ENCODE measurements around the gene CDC40. TPM values are rescaled to one million over a fixed set of nuclear protein-coding genes. Genes with fewer than 3 reads are reported as not detected.

The CDC40 gene
- total RNA-seq = 15.1 and 17.3 TPM in 2 replicates

DNA sequence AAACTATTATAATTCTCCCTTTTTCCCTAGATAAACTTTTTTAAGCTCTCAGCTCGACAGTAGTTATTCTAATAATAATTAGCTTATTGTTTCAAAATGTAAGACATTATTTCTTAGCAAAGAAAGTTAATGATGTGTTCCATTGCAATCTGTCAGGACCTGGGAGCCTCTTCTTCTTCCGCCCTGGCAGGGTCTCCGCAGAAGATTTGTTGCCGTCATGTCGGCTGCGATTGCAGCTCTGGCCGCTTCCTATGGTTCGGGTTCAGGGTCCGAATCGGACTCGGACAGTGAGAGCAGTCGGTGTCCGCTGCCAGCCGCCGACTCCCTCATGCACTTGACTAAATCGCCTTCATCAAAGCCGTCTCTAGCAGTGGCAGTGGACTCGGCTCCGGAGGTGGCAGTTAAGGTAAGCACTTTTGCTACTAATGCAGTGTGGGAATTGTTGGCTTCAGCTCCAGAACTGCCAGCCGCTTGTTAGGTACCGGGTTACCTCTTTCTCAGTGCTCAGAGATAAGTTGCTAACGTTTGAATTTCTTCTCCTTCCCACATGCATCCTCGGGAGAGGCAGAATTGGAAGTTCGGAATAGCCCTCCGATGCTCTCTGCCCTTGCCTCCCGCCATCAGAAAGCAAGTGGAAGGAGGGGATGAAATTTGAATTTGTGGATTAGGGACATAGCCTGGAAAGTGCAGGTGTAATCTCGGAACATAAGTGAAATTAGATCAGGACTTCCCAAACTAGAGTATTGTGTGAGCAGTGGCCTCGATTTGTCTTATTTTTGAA, at the start of gene CDC40:
Gene CDC40, plus strand, starts transcription at position 200 of the 781 bp plus-strand sequence. Its CDS starts 18 bp downstream, at position 218.
- no peaks in the 10 kb centered on the region for H3K27me3 ChIP-seq (ENCODE audit: control insufficient read depth, insufficient read depth, low read length)
- TF ChIP-seq, protein P1, sequence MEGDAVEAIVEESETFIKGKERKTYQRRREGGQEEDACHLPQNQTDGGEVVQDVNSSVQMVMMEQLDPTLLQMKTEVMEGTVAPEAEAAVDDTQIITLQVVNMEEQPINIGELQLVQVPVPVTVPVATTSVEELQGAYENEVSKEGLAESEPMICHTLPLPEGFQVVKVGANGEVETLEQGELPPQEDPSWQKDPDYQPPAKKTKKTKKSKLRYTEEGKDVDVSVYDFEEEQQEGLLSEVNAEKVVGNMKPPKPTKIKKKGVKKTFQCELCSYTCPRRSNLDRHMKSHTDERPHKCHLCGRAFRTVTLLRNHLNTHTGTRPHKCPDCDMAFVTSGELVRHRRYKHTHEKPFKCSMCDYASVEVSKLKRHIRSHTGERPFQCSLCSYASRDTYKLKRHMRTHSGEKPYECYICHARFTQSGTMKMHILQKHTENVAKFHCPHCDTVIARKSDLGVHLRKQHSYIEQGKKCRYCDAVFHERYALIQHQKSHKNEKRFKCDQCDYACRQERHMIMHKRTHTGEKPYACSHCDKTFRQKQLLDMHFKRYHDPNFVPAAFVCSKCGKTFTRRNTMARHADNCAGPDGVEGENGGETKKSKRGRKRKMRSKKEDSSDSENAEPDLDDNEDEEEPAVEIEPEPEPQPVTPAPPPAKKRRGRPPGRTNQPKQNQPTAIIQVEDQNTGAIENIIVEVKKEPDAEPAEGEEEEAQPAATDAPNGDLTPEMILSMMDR (IDR thresholded peaks at IDR 0.05; ENCODE audit: insufficient read depth, low read length, poor library complexity, severe bottlenecking) = no peak
- peak within 1 kb of the TSS; percentile 93 for H3K4me3 ChIP-seq (ENCODE audit: low read depth, low read length)
- no peaks in the 10 kb centered on the region for H3K36me3 ChIP-seq (ENCODE audit: control insufficient read depth, insufficient read depth, low read length)
- DNase-seq (ENCODE audit: low read depth) = no peak

DNA sequence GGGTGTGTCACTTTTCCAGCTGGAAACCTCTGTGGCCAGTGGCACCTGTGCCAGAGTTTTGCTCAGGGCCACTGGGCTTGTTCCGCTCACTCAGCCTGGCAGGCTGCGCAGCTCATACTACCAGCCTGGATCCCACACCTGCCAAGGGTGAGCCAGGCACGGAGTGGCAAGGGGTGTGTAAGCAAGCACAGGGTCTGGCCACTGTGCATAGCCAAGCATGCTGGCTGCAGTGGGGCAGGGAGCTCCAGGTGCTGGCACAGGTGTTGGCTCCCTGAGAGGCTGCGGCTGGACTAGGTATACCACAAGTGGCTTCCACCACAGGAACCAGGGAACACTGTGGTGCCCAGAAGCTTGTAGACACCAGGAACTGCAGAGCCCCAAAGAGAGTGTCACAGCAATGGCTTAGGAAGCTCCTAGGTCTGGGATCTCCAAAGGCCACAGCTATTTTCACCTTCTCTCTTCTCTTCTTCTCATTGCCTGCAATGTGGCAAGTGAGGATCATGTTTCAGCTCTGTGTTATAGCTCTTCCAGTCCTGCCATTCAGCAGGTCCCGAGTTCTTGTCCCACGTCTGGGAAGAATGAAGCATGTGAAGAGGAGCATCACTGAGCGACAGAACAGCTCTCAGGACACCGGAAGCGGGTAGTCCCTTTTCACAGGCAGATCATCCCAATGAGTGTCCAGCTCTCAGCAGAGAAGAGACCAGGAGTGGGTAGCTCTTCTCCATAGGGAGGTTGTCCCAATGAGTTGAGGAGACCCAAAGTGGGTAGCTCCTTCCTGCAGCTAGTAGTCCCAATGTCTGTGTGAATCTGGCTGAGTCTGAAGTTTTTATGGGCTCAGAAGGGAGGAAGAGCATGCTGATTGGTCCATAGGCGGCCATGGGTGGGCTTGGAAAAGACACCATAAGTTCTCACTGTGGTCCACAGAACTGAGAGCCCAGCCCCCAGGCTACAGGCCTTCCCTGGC, 42.0 kb upstream of the CDC40 start:
- Histone ChIP-seq H3K36me3 (ENCODE audit: control insufficient read depth, insufficient read depth, low read length) (no peaks in the 10 kb centered on the region), H3K4me3 (ENCODE audit: low read depth, low read length) (no peak overlapping the region), H3K27me3 (ENCODE audit: control insufficient read depth, insufficient read depth, low read length) (no peaks in the 10 kb centered on the region)
- TF ChIP-seq, protein P1 (IDR thresholded peaks at IDR 0.05; ENCODE audit: insufficient read depth, low read length, poor library complexity, severe bottlenecking) = no peak
- DNase-seq (ENCODE audit: low read depth) = no peak

DNA sequence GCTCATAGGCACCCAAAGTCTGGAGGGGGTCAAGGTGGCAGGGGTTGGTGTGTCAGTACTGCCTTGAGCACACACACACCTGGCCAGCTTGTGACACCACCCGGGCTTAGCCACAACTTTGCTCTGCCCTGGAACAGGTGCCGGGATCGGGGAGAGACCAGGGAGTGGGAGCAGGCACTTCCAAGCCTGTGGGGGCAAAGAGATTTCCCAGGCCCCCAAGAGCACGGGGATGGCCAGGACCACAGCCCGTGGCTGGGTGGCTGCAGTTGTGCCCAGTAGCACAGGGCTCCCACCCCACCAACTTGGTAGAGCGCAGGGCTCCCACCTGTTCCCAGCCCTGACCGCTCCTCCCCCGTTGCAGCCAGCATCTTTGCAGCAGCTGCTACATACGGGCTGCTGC, 41.2 kb upstream of the CDC40 start:
- Histone ChIP-seq H3K27me3 (ENCODE audit: control insufficient read depth, insufficient read depth, low read length) (no peaks in the 10 kb centered on the region), H3K36me3 (ENCODE audit: control insufficient read depth, insufficient read depth, low read length) (no peaks in the 10 kb centered on the region), H3K4me3 (ENCODE audit: low read depth, low read length) (no peak overlapping the region)
- TF ChIP-seq, protein P1 (IDR thresholded peaks at IDR 0.05; ENCODE audit: insufficient read depth, low read length, poor library complexity, severe bottlenecking) = no peak
- no peak for DNase-seq (ENCODE audit: low read depth)

DNA sequence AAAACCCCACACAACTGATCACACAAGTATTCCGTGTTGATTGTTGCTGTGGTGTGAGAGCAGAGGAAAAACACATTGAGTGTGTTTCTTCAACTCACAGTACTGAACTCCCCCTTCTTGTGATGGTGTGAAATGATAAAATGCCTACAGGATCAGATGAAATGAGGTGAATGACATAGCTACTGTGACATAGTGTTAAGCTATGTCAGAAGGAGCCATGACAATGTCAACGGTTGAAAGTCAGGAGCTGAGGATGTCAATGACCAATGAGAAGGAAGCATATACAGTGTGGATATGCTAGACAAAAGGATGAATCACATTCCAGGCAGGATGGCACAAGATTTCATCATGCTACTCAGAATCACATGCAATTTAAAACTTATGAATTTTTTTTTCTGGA, 39.6 kb upstream of the CDC40 start:
- Histone ChIP-seq H3K27me3 (ENCODE audit: control insufficient read depth, insufficient read depth, low read length) (no peaks in the 10 kb centered on the region), H3K4me3 (ENCODE audit: low read depth, low read length) (no peak overlapping the region), H3K36me3 (ENCODE audit: control insufficient read depth, insufficient read depth, low read length) (no peaks in the 10 kb centered on the region)
- DNase-seq (ENCODE audit: low read depth) = peak; percentile 10
- TF ChIP-seq, protein P1 (IDR thresholded peaks at IDR 0.05; ENCODE audit: insufficient read depth, low read length, poor library complexity, severe bottlenecking) = no peak

DNA sequence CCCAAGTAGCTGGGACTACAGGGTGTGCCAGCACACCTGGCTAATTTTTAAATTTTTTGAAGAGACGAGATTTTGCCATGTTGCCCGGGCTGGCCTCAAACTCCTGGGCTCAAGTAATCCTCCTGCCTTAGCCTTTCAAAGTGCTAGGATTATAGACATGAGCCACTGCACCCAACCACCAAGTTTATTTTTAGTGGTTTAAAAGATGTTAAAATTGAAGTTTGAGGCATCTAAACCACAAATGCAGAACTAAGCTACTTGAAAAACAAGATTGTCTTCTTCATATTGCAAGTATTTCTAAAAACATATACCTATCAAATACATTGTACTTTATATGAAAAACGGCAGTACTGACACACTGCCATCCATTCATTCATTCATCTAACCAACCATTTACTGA, 32.4 kb upstream of the CDC40 start:
- DNase-seq (ENCODE audit: low read depth) = no peak
- TF ChIP-seq, protein P1 (IDR thresholded peaks at IDR 0.05; ENCODE audit: insufficient read depth, low read length, poor library complexity, severe bottlenecking) = no peak
- Histone ChIP-seq H3K36me3 (ENCODE audit: control insufficient read depth, insufficient read depth, low read length) (no peaks in the 10 kb centered on the region), H3K4me3 (ENCODE audit: low read depth, low read length) (no peak overlapping the region), H3K27me3 (ENCODE audit: control insufficient read depth, insufficient read depth, low read length) (no peaks in the 10 kb centered on the region)

Data from kidney epithelial cell (primary cell).